ENCODE measurements around the gene PRLR. TPM values are rescaled to one million over a fixed set of nuclear protein-coding genes. Genes with fewer than 3 reads are reported as not detected.
A peak's percentile ranks its signal among the peaks of the same experiment; 100 is the strongest.

Gene PRLR
- total and polyA plus RNA-seq, 2 of the 13 experiments (the other 11 are each of a cell fraction or from before 2014, with no cell fraction given) = 12.2 to 13.3 TPM

- no TSS peak for BruUV-seq (replicated peaks)
- FAIRE-seq (peak; percentile 70), DNase-seq (ENCODE audit: low spot score) (peak; percentile 35), ATAC-seq (peak; percentile 98)
- no peak overlapping the region; the same call in 1 of the 2 replicates for H3K4me2 ChIP-seq (ENCODE audit: low read depth, low read length)
- H4K20me1 ChIP-seq (ENCODE audit: insufficient read depth, low read length) = no peaks in the 10 kb centered on the region
- ChIA-PET CTCF (ENCODE audit: low intra/inter-chr PET ratio, low total read pairs) (interaction anchor here (0.6 kb wide), 1 partner anchor 1173 kb away, joined by 3 read pairs; no protein-coding TSS in a partner anchor), POLR2A (no interaction called here)
- H3K9me3 ChIP-seq (ENCODE audit: low read length) = no peaks in the 10 kb centered on the region
- no peak overlapping the region for H3K4me3 ChIP-seq (replicated peaks in 1 of 3; ENCODE audit: insufficient read depth in 1 of 3, low read depth in 2 of 3, low read length in 3 of 3)
- H3K79me2 ChIP-seq (ENCODE audit: insufficient read depth, low read length) = no peaks in the 10 kb centered on the region
- in situ Hi-C loops (cut with HindIII; ENCODE audit: extremely low pct_ligation_motif_present, low pct_unique_long_range_greater_than_20kb) = loop anchor here (25.0 kb wide), 1 partner anchor 366 kb away; the partner anchor contains the start of gene SPEF2
- TF ChIP-seq CTCF (CRISPR knock-in tag; IDR thresholded peaks at IDR 0.05) = peak; percentile 67
- TF ChIP-seq SOX6 (IDR thresholded peaks at IDR 0.05) = no peak
- TF ChIP-seq SOX6 (CRISPR knock-in tag; IDR thresholded peaks at IDR 0.05) = peak; percentile 40
- TF ChIP-seq PREB (CRISPR knock-in tag; IDR thresholded peaks at IDR 0.05) = no peak
- peak; percentile 58 for TF ChIP-seq STAG1 (CRISPR knock-in tag; IDR thresholded peaks at IDR 0.05)
- TF ChIP-seq SMC3 (IDR thresholded peaks at IDR 0.05; ENCODE audit: low read length) = peak; percentile 57; the same call in 1 of the 2 replicates
- TF ChIP-seq SOX13 (IDR thresholded peaks at IDR 0.05) = no peak
- TF ChIP-seq SOX13 (CRISPR knock-in tag; conservative IDR thresholded peaks at IDR 0.05 in 1 of 2, IDR thresholded peaks at IDR 0.05 in 1 of 2) = peak in 1 of 2 experiments; percentile 31; a peak in 1 of 4 replicates
- TF ChIP-seq CSRNP1 (CRISPR knock-in tag; IDR thresholded peaks at IDR 0.05) = no peak
- 0 out of 2 replicates have a peak, but pooled peaks have one; percentile 20 for TF ChIP-seq FOXP4 (CRISPR knock-in tag; IDR thresholded peaks at IDR 0.05)
- TF ChIP-seq ZNF263 (CRISPR knock-in tag; IDR thresholded peaks at IDR 0.05) = no peak
- no peak for TF ChIP-seq FIP1L1 (IDR thresholded peaks at IDR 0.05; ENCODE audit: borderline replicate concordance, insufficient read depth, low read depth, low read length)
- no peak for TF ChIP-seq ZHX1 (CRISPR knock-in tag; IDR thresholded peaks at IDR 0.05; ENCODE audit: low read depth)
- 0 out of 2 replicates have a peak, but pooled peaks have one; percentile 23 for TF ChIP-seq MAX (IDR thresholded peaks at IDR 0.05)
- no peak overlapping the region for H2AFZ ChIP-seq (ENCODE audit: low read length)
- peaks cover 12% of the 10 kb centered on the region for H3K4me1 ChIP-seq (ENCODE audit: insufficient read depth, low read length)
- intact Hi-C loops (cut with micrococcal nuclease; ENCODE audit: unreplicated experiment) = no loop called here
- 0% methylated on average over 1 of the region's 2 CpGs for WGBS (ENCODE audit: low lambda C conversion rate)
- H3K27ac ChIP-seq (ENCODE audit: extremely low read length, insufficient read depth, low read length) = no peak overlapping the region
- no peaks in the 10 kb centered on the region; a peak in 1 of 5 replicates for H3K27me3 ChIP-seq (ENCODE audit: control insufficient read depth in 1 of 2, insufficient read depth in 2 of 2, low read length in 2 of 2)
- no peaks in the 10 kb centered on the region for H3K36me3 ChIP-seq (replicated peaks in 1 of 2; ENCODE audit: control insufficient read depth in 1 of 2, insufficient read depth in 2 of 2, low read length in 2 of 2)
- no peak overlapping the region for H3K9ac ChIP-seq (ENCODE audit: insufficient read depth, low read depth, low read length)
Measured at GRCh38 chr5:35246411-35246810, 16.1 kb upstream of the PRLR start.
